ENCODE results near the gene RAP1GAP. TPM values are rescaled to one million over a fixed set of nuclear protein-coding genes. Genes with fewer than 3 reads are reported as not detected.
A peak's percentile ranks its signal among the peaks of the same experiment; 100 is the strongest.

RAP1GAP gene
- total RNA-seq, 3 donors from 2014 or later, result 0.32 to 7.2 (median 6.0) TPM

DNA sequence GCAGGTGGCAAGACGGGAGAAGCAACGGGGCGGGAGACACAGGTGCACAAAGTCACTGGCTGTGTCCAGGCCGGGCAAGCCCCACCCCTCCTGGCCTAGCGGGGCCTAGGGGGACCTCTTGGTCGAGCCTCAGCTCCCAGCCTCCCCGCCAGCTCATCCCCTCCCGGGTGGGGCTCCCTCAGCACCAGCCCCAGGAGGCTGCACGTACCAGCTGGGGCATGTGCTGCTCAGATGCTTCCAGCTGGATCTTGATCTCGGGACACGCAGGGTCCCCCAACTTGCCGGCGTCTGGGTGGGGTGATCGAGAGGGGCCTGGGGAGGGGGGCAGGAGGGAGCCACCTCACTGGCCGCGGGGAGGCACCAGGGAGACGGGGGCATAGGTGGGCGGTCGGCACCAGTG lies 71.4 kb downstream of the RAP1GAP start:
- no peak for TF ChIP-seq CTCF (IDR thresholded peaks at IDR 0.05)
- TF ChIP-seq POLR2AphosphoS5 (IDR thresholded peaks at IDR 0.05), result no peak
- TF ChIP-seq POLR2A (IDR thresholded peaks at IDR 0.05), result no peak
- intact Hi-C loops (cut with DNase I; ENCODE audit: low total_unique reads), result no loop called here
- no peaks in the 10 kb centered on the region for H3K27me3 ChIP-seq

DNA sequence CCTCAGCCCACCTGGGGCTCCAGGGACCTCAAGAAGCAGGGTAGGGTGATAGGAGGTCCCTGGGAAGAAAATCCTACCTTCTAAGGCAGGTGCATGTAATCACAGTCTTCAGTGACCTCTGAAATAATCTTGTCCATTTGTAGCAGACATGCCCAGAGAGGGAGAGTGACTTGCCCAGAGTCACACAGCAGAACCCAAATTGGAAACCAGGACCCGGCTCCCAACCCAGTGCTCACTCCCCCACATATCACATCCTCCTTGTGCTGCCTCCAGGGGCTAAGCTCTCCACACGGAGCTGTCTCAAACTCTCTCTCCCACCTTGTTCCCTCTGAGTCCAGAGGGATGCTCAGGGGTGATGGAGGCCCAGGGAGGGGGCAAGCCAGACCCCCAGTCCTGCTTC lies 72.5 kb downstream of the RAP1GAP start:
- Histone ChIP-seq H3K27me3 (no peaks in the 10 kb centered on the region), H3K36me3 (no peaks in the 10 kb centered on the region), H3K27ac (no peak overlapping the region), H3K9me3 (no peaks in the 10 kb centered on the region), H3K4me1 (no peaks in the 10 kb centered on the region), H3K4me3 (no peak overlapping the region)
- TF ChIP-seq CTCF (IDR thresholded peaks at IDR 0.05) (no peak), POLR2A (IDR thresholded peaks at IDR 0.05) (no peak), POLR2AphosphoS5 (IDR thresholded peaks at IDR 0.05) (no peak)
- intact Hi-C loops (cut with DNase I; ENCODE audit: low total_unique reads), result no loop called here
- no peak for DNase-seq (ENCODE audit: low spot score in 2 of 2)

More for the DNA sequence above, 71.4 kb downstream of the RAP1GAP start:
- H3K4me1 ChIP-seq, result no peaks in the 10 kb centered on the region
- no peak overlapping the region for H3K27ac ChIP-seq
- H3K36me3 ChIP-seq, result no peaks in the 10 kb centered on the region
- no peak overlapping the region for H3K4me3 ChIP-seq
- no peak for DNase-seq (ENCODE audit: low spot score in 2 of 2)
- H3K9me3 ChIP-seq, result no peaks in the 10 kb centered on the region

DNA sequence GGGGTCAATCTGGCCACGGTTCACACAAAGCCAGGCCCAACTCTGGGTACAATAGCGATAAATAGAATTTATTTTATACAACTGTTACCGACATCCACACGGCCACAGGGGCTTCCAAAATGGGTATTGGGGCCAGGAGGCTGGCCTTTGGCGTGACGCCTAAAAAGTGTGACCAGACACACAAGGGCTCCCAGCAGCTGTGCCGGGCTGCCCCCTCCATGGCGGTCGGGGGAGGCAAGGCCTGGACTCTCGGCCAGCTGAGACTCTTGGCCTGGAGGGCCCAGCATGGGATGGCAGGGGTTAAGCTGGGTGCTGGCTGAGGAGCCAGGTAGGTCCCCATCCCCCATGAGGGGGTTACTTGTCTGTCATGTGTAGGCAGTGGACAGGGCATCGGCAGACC lies 73.0 kb downstream of the RAP1GAP start:
- DNase-seq (ENCODE audit: low spot score in 2 of 2), result no peak
- Histone ChIP-seq H3K9me3 (no peaks in the 10 kb centered on the region), H3K36me3 (no peaks in the 10 kb centered on the region), H3K4me1 (no peaks in the 10 kb centered on the region), H3K27ac (no peak overlapping the region), H3K27me3 (no peaks in the 10 kb centered on the region), H3K4me3 (no peak overlapping the region)
- intact Hi-C loops (cut with DNase I; ENCODE audit: low total_unique reads), result no loop called here
- TF ChIP-seq POLR2AphosphoS5 (IDR thresholded peaks at IDR 0.05) (no peak), POLR2A (IDR thresholded peaks at IDR 0.05) (no peak), CTCF (IDR thresholded peaks at IDR 0.05) (no peak)

DNA sequence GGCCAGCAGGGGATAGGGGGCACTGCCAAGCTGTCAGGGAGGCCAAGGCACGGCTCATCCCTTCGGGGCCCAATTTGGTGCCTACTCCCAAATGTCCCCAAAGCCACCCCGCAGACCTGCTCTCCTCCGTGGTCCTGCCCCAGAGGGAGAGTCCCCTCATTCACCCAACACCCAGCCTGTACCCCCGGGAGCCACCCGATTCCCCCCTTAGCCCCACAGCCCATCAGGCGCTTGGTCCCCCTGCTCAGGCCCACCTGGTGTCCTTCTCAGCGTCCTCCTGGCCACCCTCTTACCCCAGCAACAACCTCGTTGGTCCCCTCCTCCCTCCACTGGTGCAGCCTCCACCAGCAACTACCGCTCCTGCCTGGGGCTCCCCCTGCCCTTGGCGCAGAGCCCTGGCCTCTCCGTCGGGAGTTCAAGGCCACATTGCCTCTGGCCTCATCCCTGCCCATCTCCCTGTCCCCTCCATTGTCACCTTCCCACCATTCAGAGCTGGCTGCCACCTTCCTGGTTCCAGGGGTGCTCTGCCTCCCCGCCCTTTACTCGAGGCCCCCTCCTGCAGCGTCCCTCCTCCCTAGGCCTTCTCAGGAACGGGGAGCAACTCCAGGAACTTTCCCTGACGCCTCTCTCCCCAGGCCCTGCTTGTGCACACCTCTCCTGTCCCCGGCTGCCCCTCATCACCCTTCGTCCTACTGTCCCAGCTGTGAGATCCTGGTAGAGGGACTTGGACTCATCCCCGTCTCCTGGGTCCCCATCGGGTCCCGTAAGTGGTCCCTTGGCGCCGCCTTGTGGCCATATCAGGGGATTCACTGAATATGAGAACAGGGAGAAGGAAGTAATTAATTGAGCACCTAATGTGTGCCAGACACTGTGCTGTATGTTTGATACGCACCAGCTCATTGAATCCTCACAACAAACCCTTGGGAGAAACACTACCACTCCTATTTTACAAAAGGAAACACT lies 73.9 kb downstream of the RAP1GAP start:
- H3K36me3 ChIP-seq, result no peaks in the 10 kb centered on the region
- H3K9me3 ChIP-seq, result no peaks in the 10 kb centered on the region
- DNase-seq (ENCODE audit: low spot score in 2 of 2), result no peak
- intact Hi-C loops (cut with DNase I; ENCODE audit: low total_unique reads), result loop anchor here (5.0 kb wide), 1 partner anchor 1532 kb away; no protein-coding TSS in a partner anchor
- TF ChIP-seq POLR2A (IDR thresholded peaks at IDR 0.05) (no peak), CTCF (IDR thresholded peaks at IDR 0.05) (peak; percentile 30 to 47 (median 44))
- H3K4me3 ChIP-seq, result no peak overlapping the region
- no peaks in the 10 kb centered on the region for H3K4me1 ChIP-seq
- no peaks in the 10 kb centered on the region for H3K27me3 ChIP-seq
- H3K27ac ChIP-seq, result no peak overlapping the region

- Histone ChIP-seq H3K4me3 (no peak overlapping the region), H3K36me3 (no peaks in the 10 kb centered on the region), H3K9me3 (no peaks in the 10 kb centered on the region), H3K4me1 (no peaks in the 10 kb centered on the region), H3K27ac (no peak overlapping the region), H3K27me3 (no peaks in the 10 kb centered on the region)
- TF ChIP-seq CTCF (IDR thresholded peaks at IDR 0.05) (no peak), POLR2AphosphoS5 (IDR thresholded peaks at IDR 0.05) (no peak), POLR2A (IDR thresholded peaks at IDR 0.05) (no peak)
- DNase-seq (ENCODE audit: low spot score in 2 of 2), result no peak
- intact Hi-C loops (cut with DNase I; ENCODE audit: low total_unique reads), result loop anchor here (5.0 kb wide), 1 partner anchor 1533 kb away; no protein-coding TSS in a partner anchor
Observed at GRCh38 chr1:21594501-21594900, 74.7 kb downstream of the RAP1GAP start.
